ENCODE measurements around the gene AZU1. TPM values are rescaled to one million over a fixed set of nuclear protein-coding genes. Genes with fewer than 3 reads are reported as not detected.

AZU1 gene
- total RNA-seq, 4 donors from 2014 or later = not detected

DNA sequence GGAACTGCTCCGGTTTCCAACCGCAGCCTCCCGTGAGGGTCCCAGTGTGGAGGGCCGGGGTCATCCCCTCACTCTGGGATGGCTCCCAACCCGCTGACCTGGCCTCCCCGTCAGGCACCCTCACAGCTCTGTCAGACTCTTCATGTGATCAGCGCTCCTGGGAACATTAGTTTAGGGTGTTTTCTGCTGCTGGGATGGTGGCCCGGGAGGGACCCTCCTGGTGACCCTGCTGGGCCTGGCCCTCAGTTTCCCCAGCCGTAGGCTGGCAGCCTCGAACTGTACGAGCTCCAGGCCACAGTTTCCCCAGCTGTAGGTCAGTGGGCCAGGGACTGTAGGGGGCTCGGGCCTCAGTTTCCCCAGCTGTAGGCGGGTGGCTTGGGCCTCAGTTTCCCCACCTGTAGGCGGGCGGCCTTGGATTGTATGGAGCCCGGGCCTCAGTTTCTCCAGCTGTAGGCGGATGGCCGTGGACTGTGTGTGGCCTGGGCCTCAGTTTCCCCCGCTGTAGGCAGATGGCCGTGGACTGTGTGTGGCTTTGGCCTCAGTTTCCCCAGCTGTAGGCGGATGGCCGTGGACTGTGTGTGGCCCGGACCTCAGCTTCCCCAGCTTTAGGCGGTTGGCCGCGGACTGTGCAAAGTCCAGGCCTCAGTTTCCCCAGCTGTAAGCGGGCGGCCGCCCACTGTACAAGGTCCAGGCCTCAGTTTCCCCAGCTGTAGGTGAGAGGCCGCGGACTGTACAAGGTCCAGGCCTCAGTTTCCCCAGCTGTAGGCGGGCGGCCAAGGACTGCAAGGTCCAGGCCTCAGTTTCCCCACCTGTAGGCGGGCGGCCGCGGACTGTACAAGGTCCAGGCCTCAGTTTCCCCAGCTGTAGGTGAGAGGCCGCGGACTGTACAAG lies 31.7 kb upstream of the AZU1 start:
- TF ChIP-seq, protein P1, sequence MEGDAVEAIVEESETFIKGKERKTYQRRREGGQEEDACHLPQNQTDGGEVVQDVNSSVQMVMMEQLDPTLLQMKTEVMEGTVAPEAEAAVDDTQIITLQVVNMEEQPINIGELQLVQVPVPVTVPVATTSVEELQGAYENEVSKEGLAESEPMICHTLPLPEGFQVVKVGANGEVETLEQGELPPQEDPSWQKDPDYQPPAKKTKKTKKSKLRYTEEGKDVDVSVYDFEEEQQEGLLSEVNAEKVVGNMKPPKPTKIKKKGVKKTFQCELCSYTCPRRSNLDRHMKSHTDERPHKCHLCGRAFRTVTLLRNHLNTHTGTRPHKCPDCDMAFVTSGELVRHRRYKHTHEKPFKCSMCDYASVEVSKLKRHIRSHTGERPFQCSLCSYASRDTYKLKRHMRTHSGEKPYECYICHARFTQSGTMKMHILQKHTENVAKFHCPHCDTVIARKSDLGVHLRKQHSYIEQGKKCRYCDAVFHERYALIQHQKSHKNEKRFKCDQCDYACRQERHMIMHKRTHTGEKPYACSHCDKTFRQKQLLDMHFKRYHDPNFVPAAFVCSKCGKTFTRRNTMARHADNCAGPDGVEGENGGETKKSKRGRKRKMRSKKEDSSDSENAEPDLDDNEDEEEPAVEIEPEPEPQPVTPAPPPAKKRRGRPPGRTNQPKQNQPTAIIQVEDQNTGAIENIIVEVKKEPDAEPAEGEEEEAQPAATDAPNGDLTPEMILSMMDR (IDR thresholded peaks at IDR 0.05 in 4 of 5, conservative IDR thresholded peaks at IDR 0.05 in 1 of 5) = no peak
- no peak for TF ChIP-seq POLR2A (IDR thresholded peaks at IDR 0.05)
- peak overlapping the region; percentile 83 to 97 (median 92) for H3K27ac ChIP-seq
- H3K9me3 ChIP-seq = no peaks in the 10 kb centered on the region
- in situ Hi-C loops (cut with MboI; ENCODE audit: low sequenced_read_pairs in 4 of 4) = no loop called here
- ATAC-seq (no peak), DNase-seq (no peak)
- peak overlapping the region; percentile 79 to 98 (median 86) for H3K4me3 ChIP-seq
- intact Hi-C loops (cut with DNase I; ENCODE audit: low total_unique reads) = loop anchor here (2.0 to 10.0 kb wide), 5 partner anchors 125 to 857 kb away; partner anchors contain the start of genes FAM174C, POLRMT, RNF126 and TCF3
- H3K4me1 ChIP-seq = peaks cover 38 to 41% of the 10 kb centered on the region in 2 donors
- no peaks in the 10 kb centered on the region for H3K36me3 ChIP-seq
- H3K27me3 ChIP-seq = no peaks in the 10 kb centered on the region

DNA sequence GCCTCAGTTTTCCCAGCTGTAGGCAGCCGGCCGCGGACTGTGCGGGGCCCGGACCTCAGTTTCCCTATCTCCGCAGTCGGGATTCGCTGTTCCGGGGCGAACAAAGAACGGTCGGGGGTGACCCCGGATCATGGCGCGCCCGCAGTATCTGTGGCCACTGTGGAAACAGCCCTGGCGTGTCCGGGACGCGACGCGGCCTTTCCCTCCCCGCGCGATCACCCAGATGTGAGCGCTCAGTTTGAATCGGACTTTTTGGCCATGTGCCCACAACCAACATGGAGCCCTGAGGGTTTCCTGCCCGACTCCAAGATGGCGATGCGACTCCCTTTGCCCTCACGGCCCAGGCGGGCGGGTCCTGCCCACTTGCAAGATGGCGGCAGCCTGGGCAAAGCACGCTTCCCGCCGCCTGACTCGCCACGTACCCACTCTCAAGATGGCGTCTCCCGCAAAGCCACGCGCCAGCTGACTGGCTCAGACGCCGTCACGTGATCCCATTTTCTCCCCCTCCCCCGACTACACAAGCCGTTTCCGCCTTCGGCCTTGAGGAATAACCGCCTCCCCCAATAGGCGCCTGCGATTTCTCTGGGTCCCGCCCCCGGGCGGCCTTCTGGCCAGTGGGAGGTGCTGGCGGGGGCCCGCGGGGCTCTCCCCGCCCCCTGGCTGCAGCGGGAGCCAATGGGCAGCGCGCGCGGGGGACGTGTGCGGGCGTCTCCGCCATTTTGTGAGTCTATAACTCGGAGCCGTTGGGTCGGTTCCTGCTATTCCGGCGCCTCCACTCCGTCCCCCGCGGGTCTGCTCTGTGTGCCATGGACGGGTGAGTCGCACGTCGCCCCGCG lies 30.7 kb upstream of the AZU1 start, which contains the start of gene PTBP1:
Gene PTBP1, plus strand, starts transcription at position 761 of the 836 bp plus-strand sequence. Its CDS starts 46 bp downstream, at position 807.
- peak within 1 kb of the TSS; percentile 79 to 98 (median 92) for H3K4me3 ChIP-seq
- no peaks in the 10 kb centered on the region for H3K27me3 ChIP-seq
- DNase-seq = peak; percentile 100
- H3K36me3 ChIP-seq = no peaks in the 10 kb centered on the region
- H3K27ac ChIP-seq = peak within 1 kb of the TSS; percentile 91 to 99 (median 94)
- peaks cover 48 to 50% of the 10 kb centered on the region in 2 donors for H3K4me1 ChIP-seq
- no peaks in the 10 kb centered on the region for H3K9me3 ChIP-seq
- TF ChIP-seq POLR2A (IDR thresholded peaks at IDR 0.05) = peak; percentile 83
- TF ChIP-seq, protein P1 (IDR thresholded peaks at IDR 0.05 in 4 of 5, conservative IDR thresholded peaks at IDR 0.05 in 1 of 5) = peak in 4 of 5 experiments; percentile 28 to 58 (median 38)
- in situ Hi-C loops (cut with MboI; ENCODE audit: low sequenced_read_pairs in 4 of 4) (no loop called here), intact Hi-C loops (cut with DNase I; ENCODE audit: low total_unique reads) (loop anchor here (1.0 to 10.0 kb wide), 9 partner anchors 96 to 856 kb away; partner anchors contain the start of genes FAM174C, MED16, POLRMT and RNF126)
- ATAC-seq = peak; percentile 91

DNA sequence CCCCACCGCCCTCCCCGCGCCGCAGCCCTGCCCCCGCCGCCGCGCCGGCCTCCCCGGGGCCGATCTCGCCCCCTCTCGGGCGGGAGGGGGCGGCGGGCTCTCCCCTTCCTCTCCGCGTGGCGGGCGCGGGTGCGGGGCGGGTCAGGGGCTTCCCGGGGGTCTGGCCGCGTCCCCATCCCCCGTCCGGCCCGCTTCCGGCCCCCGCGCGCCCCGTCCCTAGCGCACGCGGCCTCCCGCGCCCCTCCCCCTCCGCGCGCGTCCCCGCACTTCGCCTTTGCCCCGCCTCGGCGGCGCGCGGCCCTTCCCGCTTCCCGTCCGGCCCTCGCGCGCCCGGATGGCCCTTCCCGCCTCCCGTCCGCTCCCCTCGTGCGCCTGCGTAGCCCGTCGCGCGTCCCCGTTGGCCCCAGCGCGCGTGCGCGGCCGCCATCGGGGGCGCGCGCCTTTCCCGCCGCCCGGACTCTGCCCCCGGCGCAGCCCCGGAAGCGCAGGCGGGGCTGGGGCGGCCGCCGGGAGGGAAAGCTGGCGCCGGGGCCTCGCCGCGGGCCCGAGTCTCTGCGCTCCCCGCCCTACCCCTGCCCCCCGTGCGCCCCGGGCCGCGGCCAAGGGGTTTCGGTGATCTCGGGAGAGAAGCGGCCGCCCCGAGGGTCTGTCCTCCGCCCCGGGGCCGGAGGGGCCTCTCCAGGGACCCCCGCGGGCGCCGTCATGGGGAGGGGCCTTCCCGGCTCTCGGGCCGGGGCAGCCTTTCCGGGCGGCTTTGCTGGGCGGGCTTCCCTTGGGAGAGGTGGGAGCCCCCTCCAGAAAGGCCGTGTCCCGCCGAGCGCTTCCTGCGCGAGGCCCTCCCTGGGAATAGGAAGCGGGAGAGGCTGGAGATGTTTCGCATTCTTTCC lies 29.9 kb upstream of the AZU1 start:
- peak; percentile 17 to 33 for TF ChIP-seq POLR2A (IDR thresholded peaks at IDR 0.05)
- TF ChIP-seq, protein P1 (IDR thresholded peaks at IDR 0.05 in 4 of 5, conservative IDR thresholded peaks at IDR 0.05 in 1 of 5) = peak in 2 of 5 experiments; percentile 49 to 67
- Histone ChIP-seq H3K27me3 (no peaks in the 10 kb centered on the region), H3K27ac (peak overlapping the region; percentile 86 to 99 (median 90)), H3K4me3 (peak overlapping the region; percentile 79 to 96 (median 87)), H3K36me3 (no peaks in the 10 kb centered on the region), H3K4me1 (peaks cover 56 to 59% of the 10 kb centered on the region in 2 donors), H3K9me3 (no peaks in the 10 kb centered on the region)
- intact Hi-C loops (cut with DNase I; ENCODE audit: low total_unique reads) (loop anchor here (1.0 to 10.0 kb wide), 9 partner anchors 96 to 855 kb away; partner anchors contain the start of genes FAM174C, MED16, POLRMT and RNF126), in situ Hi-C loops (cut with MboI; ENCODE audit: low sequenced_read_pairs in 4 of 4) (no loop called here)
- ATAC-seq = peak; percentile 55 to 59
- DNase-seq = peak; percentile 77 to 86

Data from gastrocnemius medialis (tissue), 4 donors.